ENCODE results near the gene NCAM1. TPM values are rescaled to one million over a fixed set of nuclear protein-coding genes. Genes with fewer than 3 reads are reported as not detected.

The NCAM1 gene
- total RNA-seq, 1 donor from 2014 or later = 332 TPM

GRCh38 chr11:112971195-112971594 is 10.0 kb downstream of the NCAM1 start:
- H3K4me1 ChIP-seq = peaks cover 63% of the 10 kb centered on the region

GRCh38 chr11:112971827-112972226 is 10.6 kb downstream of the NCAM1 start:
- no peak for TF ChIP-seq CTCF (IDR thresholded peaks at IDR 0.05; ENCODE audit: borderline replicate concordance)
- H3K9me3 ChIP-seq (replicated peaks) = no peaks in the 10 kb centered on the region
- H3K27me3 ChIP-seq (ENCODE audit: low read depth) = no peaks in the 10 kb centered on the region
- intact Hi-C loops (cut with micrococcal nuclease) = no loop called here
- H3K4me1 ChIP-seq = peaks cover 57% of the 10 kb centered on the region
- DNase-seq = no peak
- no peaks in the 10 kb centered on the region for H3K36me3 ChIP-seq
- no peak overlapping the region for H3K27ac ChIP-seq (replicated peaks)
- no peak overlapping the region for H3K4me3 ChIP-seq

More at GRCh38 chr11:112971195-112971594, 10.0 kb downstream of the NCAM1 start:
- no peak overlapping the region for H3K4me3 ChIP-seq
- TF ChIP-seq CTCF (IDR thresholded peaks at IDR 0.05; ENCODE audit: borderline replicate concordance) = no peak
- DNase-seq = no peak
- no peaks in the 10 kb centered on the region for H3K36me3 ChIP-seq
- H3K9me3 ChIP-seq (replicated peaks) = no peaks in the 10 kb centered on the region
- intact Hi-C loops (cut with micrococcal nuclease) = no loop called here
- no peak overlapping the region for H3K27ac ChIP-seq (replicated peaks)
- H3K27me3 ChIP-seq (ENCODE audit: low read depth) = no peaks in the 10 kb centered on the region

GRCh38 chr11:112972399-112973145 is 11.4 kb downstream of the NCAM1 start:
- Histone ChIP-seq H3K27ac (replicated peaks) (no peak overlapping the region), H3K36me3 (no peaks in the 10 kb centered on the region), H3K9me3 (replicated peaks) (no peaks in the 10 kb centered on the region), H3K4me3 (no peak overlapping the region), H3K27me3 (ENCODE audit: low read depth) (no peaks in the 10 kb centered on the region), H3K4me1 (peaks cover 54% of the 10 kb centered on the region)
- intact Hi-C loops (cut with micrococcal nuclease) = no loop called here
- no peak for DNase-seq
- TF ChIP-seq CTCF (IDR thresholded peaks at IDR 0.05; ENCODE audit: borderline replicate concordance) = no peak

- no peaks in the 10 kb centered on the region for H3K27me3 ChIP-seq (ENCODE audit: low read depth)
- no peak for DNase-seq
- intact Hi-C loops (cut with micrococcal nuclease) = no loop called here
- no peak overlapping the region for H3K27ac ChIP-seq (replicated peaks)
- no peaks in the 10 kb centered on the region for H3K36me3 ChIP-seq
- no peak for TF ChIP-seq CTCF (IDR thresholded peaks at IDR 0.05; ENCODE audit: borderline replicate concordance)
- peaks cover 40% of the 10 kb centered on the region for H3K4me1 ChIP-seq
- no peak overlapping the region for H3K4me3 ChIP-seq
- H3K9me3 ChIP-seq (replicated peaks) = no peaks in the 10 kb centered on the region
Measured at GRCh38 chr11:112975051-112975450, 13.8 kb downstream of the NCAM1 start.

GRCh38 chr11:112975493-112975892 is 14.3 kb downstream of the NCAM1 start:
- intact Hi-C loops (cut with micrococcal nuclease) = no loop called here

More at GRCh38 chr11:112975493-112975892, 14.3 kb downstream of the NCAM1 start:
- no peak for DNase-seq
- Histone ChIP-seq H3K27ac (replicated peaks) (no peak overlapping the region), H3K27me3 (ENCODE audit: low read depth) (no peaks in the 10 kb centered on the region), H3K36me3 (no peaks in the 10 kb centered on the region), H3K4me3 (no peak overlapping the region), H3K4me1 (peaks cover 39% of the 10 kb centered on the region), H3K9me3 (replicated peaks) (no peaks in the 10 kb centered on the region)
- TF ChIP-seq CTCF (IDR thresholded peaks at IDR 0.05; ENCODE audit: borderline replicate concordance) = no peak

All from left ventricle myocardium inferior (tissue), 1 donor.